Choroid plexus epithelial cell (primary cell): ENCODE results near the gene MUCL3.

Experiments
- DNase-seq: peaks from one replicate; pipeline ENCODE4 v3.0.0-alpha.2; 2010; ENCODE audit warnings: low read depth
- H3K4me3 ChIP-seq: 2 replicates; pipeline ENCODE4 v1.5.1; 2011; ENCODE audit warnings: low read depth, mild to moderate bottlenecking, control low read depth, low read length, moderate library complexity
- TF ChIP-seq, protein P1 (sequence below): conservative IDR thresholded peaks from 2 replicates; pipeline ENCODE4 v1.5.1; 2011; ENCODE audit warnings: low read depth, mild to moderate bottlenecking, control low read depth, inconsistent platforms, low read length, moderate library complexity

MUCL3 gene

DNA sequence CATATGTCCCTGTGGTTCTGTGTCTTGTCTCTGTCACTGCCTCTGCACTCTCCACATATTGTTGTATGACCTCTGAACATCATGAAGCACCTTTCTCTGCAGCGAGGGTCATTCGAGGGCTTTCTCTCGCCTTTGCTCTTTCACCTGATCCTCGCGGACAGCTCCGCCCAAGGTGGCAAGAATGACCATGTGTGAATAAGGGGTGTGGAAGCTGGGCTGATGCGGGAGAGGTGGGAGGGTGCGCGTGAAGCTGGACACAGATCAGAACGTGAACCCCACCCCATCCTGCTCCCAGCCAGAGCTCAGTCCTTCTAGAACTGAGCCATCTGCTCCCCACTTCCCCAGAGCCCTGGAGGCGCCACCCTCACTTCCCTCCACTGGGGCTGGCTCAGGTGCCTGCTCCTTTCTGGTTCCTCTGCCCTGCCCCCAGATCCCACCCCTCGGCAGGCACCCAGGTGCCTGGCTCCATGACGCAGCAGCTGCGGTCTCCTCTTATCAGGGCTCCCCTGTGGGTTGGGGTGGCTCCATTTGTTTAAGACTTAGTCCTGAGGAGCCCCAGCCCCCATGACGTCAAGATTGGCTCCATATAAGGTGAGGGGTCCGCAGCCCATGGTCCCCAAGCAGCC, at the start of gene MUCL3:
Gene MUCL3 (plus strand): TSS at position 613 of the 626 bp plus-strand sequence. CDS start 27 bp downstream, outside the sequence.
- TF ChIP-seq, protein P1, sequence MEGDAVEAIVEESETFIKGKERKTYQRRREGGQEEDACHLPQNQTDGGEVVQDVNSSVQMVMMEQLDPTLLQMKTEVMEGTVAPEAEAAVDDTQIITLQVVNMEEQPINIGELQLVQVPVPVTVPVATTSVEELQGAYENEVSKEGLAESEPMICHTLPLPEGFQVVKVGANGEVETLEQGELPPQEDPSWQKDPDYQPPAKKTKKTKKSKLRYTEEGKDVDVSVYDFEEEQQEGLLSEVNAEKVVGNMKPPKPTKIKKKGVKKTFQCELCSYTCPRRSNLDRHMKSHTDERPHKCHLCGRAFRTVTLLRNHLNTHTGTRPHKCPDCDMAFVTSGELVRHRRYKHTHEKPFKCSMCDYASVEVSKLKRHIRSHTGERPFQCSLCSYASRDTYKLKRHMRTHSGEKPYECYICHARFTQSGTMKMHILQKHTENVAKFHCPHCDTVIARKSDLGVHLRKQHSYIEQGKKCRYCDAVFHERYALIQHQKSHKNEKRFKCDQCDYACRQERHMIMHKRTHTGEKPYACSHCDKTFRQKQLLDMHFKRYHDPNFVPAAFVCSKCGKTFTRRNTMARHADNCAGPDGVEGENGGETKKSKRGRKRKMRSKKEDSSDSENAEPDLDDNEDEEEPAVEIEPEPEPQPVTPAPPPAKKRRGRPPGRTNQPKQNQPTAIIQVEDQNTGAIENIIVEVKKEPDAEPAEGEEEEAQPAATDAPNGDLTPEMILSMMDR = no peak
- DNase-seq = no peak
- H3K4me3 ChIP-seq = no peak within 1 kb of the TSS

GRCh38 chr6:30891450-30891723, 49.4 kb upstream of the MUCL3 start:
- no peak overlapping the region for H3K4me3 ChIP-seq
- TF ChIP-seq, protein P1 = no peak
- DNase-seq = no peak

- H3K4me3 ChIP-seq = no peak overlapping the region
- TF ChIP-seq, protein P1 = no peak
- DNase-seq = no peak
These were observed 48.8 kb upstream of the MUCL3 start for GRCh38 chr6:30891816-30892538.

DNA sequence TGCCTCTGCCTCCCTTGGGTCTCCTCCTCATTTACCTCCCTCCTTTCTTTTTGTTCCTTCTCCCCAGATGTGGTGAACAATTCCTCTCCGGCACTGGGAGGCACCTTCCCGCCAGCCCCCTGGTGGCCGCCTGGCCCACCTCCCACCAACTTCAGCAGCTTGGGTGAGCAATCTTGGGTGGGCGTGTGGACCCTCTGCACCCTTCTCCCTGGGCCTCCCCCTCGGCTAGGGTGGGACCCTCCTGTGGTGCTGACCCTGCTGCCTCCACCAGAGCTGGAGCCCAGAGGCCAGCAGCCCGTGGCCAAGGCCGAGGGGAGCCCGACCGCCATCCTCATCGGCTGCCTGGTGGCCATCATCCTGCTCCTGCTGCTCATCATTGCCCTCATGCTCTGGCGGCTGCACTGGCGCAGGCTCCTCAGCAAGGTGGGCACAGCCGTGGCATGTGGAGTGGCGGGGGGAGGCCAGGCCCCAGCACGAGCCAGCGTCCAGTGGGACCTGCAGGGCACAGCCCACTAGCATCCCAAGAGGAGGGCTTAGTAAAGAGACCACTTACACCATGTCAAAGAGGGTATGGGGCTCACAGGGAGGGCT, 47.7 kb upstream of the MUCL3 start:
- H3K4me3 ChIP-seq = no peak overlapping the region
- TF ChIP-seq, protein P1 = peak; percentile 41
- DNase-seq = no peak

DNA sequence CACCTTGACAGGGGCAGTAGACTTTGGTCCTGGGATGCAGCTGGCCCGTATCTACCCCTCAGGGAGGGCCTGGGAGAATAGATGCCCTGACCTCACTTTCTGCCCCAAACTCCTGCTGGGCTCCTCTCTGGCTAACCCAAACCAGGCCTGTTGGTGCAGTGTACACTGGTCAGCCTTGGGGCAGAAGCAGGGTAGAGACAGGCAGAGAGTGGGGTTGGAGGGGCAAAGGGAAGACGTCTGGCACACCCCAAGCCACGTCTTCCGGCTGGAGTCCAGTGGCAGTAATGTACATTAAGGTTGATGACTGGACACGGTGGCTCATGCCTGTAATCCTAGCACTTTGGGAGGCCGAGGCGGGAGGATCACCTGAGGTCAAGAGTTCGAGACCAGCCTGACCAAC, 47.1 kb upstream of the MUCL3 start:
- TF ChIP-seq, protein P1 = no peak
- no peak for DNase-seq
- H3K4me3 ChIP-seq = no peak overlapping the region

DNA sequence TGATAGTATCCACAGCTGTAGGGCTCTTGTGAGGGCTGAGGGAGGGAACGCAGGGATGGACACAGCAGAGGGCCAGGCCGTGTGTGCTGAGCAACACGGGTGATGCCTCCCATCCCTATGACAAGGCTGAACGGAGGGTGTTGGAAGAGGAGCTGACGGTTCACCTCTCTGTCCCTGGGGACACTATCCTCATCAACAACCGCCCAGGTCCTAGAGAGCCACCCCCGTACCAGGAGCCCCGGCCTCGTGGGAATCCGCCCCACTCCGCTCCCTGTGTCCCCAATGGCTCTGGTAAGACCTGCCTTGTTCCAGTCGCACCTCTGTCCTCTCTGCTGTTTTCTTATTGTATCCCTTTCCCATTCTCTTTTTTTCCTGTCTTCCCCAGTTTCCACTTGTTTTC, 46.4 kb upstream of the MUCL3 start:
- DNase-seq = no peak
- TF ChIP-seq, protein P1 = no peak

More for the DNA sequence above, 46.4 kb upstream of the MUCL3 start:
- no peak overlapping the region for H3K4me3 ChIP-seq
